NOMO-1 (cell line): ENCODE measurements around the gene PCBP3.

Experiments
- DNase-seq, 2 experiments: peaks; one replicate each; lab custom pipeline; 2025; ENCODE audit not compliant: unreplicated experiment in 2 of 2; lab: John Stamatoyannopoulos, UW

Gene PCBP3

GRCh38 chr21:45982758-45983648, 339.5 kb downstream of the PCBP3 start:
- DNase-seq = no peak

DNA sequence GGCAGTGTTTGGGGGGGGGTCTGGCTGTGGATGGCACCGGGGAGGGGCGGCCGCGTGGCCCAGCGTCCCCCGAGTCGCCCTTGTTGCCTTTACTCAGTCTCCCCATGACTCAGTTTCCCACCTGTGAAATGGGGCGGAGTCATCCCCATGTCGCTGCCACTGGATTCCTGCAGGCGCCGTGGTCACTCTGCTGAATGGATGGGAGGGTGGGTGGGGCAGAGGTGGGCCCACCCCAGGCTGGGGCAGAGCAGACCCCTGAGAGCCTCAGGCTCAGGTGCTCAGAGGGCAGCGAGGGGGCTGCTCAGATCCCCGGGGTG, 340.1 kb downstream of the PCBP3 start:
- no peak for DNase-seq

- DNase-seq = no peak
These were observed 340.5 kb downstream of the PCBP3 start for GRCh38 chr21:45983981-45984551.

DNA sequence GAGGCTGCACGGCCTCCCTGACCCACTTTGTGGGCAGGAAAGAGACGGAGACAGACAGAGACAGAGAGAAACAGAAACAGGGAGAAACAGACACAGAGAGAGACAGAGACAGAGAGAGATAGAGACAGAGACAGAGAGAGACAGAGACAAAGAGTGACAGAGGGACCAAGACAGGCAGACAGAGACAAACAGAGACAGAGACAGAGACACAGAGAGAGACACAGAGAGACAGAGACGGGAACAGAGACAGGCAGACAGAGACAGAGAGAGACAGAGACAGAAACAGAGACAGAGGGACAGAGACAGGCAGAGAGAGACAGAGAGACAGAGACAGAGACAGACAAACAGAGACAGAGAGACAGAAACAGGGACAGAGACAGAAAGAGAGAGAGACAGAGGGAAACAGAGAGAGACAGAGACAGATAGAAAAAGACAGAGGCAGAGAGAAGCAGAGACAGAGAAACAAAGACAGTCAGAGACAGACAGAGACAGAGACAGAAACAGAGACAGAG, 341.1 kb downstream of the PCBP3 start:
- DNase-seq = no peak

DNA sequence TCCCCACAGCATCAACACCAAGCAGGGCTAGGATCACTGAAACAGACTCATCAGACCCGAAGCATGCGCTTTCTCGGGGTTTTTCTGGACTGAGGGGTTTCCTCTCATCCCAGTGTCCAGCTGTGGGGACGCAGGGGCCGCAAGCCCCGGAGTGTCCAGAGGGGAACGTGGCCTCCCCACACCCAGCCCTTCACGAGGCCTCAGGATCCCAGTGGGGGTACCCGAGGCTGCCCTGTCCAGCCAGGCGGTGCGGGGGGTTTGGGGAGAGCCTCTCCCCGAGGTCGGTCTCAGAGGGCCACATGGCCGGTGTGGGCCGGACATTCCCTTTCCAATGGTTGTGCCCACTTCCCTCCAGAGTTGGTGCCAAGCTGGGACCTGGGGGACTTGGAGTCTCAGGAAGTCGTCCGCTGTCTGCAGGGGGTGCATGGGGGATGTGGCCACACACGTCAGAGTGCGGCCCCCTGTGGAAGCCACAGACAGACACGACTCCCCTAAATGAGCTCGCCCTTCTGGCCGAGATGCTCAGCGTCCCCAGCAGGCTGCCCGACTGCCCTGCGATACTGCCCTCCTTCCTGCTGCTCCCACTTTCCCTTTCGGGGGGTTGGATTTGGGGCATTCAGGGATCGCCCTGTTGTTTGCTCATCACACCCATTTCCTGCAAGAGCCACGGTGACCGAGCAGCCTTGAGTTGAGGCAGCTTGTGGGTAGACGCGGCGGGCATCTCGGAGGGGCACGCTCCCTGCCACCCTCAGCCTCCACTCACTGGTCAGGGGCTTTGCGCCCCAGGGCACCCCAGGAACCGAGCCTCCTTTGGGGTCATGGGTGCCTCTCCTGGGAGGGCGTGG, 342.2 kb downstream of the PCBP3 start:
- no peak for DNase-seq

DNA sequence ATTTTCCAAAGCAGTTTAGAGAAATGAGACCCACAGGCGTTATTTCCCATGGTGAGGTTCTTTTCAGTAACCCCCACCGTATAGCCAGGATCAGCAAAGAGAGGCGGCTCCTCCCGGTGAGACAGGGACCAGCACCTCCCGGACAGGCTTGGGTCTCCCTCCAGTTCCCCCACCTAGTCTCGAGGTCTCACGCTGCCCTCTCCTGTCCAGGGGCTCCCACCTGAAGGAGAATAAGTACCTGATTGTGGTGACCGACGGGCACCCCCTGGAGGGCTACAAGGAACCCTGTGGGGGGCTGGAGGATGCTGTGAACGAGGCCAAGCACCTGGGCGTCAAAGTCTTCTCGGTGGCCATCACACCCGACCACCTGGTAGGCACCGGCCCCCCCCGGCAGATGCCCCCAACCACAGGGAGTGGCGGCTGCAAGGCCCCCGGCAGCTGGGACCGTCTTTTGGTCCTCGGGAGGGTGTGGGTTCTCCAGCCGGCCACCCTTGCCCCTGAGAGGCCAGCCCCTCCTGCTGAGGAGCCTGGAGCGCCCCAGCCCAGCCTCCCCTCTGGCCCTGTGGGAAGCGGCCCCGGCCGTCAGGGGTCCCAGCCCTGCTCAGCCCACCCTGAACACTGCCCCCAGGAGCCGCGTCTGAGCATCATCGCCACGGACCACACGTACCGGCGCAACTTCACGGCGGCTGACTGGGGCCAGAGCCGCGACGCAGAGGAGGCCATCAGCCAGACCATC, 343.0 kb downstream of the PCBP3 start:
- DNase-seq = no peak

DNA sequence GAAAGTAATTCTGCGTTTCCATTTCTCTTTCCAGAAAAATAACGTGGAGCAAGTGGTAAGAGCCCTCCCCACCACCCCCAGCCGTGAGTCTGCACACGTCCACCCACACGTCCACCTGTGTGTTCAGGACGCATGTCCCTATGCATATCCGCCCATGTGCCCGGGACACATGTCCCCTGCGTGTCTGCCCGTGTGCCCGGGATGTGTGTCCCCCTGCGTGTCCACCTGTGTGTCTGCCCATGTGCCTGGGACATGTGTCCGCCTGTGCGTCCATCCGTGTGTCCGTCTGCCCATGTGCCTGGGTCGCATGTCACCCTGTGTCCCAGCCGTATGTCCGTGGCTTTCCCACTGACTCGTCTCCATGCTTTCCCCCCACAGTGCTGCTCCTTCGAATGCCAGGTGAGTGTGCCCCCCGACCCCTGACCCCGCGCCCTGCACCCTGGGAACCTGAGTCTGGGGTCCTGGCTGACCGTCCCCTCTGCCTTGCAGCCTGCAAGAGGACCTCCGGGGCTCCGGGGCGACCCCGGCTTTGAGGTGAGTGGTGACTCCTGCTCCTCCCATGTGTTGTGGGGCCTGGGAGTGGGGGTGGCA, 343.7 kb downstream of the PCBP3 start:
- DNase-seq = no peak

DNA sequence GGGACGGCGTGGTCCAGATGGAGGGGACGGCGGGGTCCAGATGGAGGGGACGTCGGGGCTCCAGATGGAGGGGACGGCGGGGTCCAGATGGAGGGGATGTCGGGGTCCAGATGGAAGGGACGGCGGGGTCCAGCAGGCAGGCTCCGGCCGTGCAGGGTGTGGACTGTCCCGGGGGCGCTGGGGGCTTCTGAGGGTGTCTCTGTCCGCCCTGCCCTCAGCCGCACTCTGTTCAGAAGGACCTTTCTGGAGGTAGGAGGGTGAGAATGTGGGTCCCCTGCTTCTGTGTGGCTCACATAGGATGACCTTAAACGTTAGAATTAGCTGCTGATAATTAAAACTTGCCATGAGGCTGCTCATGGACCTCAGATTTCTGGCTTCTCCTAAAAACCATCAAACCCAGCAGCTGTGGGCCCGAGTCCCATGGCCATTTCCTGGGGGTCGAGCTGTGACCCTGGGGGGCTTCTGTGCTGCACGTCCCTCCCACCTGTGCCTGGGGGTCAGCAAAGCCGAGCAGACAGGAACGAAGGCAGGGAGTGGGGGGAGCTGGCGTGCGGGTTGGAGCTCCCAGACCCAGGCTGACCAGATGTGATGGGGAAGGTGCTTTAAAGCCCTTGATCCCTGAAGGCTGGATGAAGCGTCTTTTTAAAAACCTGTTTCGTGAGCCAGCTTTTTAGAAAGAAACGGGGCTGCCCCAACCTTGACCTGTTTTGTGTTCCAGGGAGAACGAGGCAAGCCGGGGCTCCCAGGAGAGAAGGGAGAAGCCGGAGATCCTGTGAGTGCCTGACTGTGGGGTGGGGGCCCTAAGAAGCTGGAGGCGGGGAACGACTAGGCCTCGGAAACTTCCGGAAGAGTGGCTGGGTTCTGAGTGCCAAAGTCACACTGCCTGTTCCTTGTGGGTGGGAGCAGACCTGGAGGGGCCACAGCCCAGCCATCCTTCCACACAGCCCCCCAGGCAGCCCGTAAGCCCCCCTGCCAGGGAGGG, 345.1 kb downstream of the PCBP3 start:
- DNase-seq = no peak

- no peak for DNase-seq
These were observed 346.0 kb downstream of the PCBP3 start for GRCh38 chr21:45989355-45990048.

- no peak for DNase-seq
These were observed 346.7 kb downstream of the PCBP3 start for GRCh38 chr21:45990049-45990711.

DNA sequence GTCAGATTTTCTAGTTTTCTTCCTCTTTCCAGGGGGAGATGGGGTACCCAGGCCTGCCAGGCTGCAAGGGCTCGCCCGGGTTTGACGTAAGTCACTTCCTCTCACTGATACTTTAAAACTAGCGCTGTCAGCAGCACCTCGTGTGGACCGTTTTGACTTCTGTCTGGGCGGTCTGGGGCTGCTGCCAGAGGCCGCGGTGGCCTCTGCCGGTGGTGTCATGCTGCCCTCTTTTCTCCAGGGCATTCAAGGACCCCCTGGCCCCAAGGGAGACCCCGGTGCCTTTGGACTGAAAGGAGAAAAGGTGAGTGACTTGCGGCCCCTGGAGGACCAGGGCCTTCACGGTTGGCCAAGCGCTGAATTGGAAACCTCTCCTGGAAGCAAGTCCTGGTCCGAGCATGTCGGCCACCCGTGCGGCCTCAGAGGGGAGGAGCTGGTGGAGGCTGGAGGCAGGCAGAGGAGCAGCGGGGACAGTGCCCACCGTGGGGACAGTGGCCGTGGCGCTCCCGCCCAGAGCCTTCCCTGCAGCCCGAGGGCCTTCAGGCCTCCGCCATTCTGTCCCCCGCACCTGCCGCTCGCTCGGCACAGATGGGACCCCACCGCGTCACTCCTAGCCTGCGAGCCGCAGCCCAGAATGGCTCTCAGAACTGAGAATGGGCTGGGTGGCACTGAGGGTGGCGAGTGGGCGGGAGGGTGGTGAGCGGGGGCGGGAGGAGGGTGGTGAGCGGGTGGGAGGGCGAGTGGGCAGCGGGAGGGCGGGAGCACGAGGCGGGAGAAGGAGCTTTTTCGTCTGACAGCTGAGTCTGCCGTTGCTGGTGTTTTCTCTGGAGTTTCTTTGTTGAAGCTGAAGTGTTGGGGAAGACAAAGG, 347.4 kb downstream of the PCBP3 start:
- no peak for DNase-seq

DNA sequence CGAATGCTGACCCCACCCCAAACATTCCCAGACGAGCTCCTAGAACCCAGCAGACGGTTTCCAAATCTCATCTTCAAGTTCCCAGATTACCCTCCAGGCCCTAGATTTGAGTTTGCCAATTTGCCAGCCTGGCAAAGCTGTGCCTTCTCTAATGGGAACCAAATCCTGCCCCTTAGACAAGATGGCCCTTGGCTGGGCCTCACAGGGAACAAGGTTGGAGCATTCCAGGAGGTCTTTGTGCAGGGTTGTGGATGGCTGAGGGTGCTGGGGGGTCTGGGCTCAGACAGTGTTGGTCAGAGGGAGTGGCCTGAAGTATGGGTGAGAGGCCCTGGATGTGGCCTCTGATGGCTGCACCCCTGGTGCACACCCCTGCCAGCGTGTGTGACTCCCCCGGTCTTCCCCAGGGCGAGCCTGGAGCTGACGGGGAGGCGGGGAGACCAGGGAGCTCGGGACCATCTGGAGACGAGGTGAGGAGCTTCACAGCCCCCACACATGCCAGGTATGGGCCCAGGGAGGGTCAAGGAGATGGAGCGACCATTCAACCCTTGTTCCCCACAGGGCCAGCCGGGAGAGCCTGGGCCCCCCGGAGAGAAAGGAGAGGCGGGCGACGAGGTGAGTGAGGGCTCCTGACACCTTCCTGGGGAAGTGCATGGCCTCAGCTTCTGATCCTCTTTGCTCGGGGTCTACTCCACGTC, 348.2 kb downstream of the PCBP3 start:
- no peak for DNase-seq
